VCaP (cell line): ENCODE results near the gene TBXA2R.
A peak's percentile ranks its signal among the peaks of the same experiment; 100 is the strongest.
"Not testable (repeated sequence)": the region's sequence is repeated elsewhere in the genome, so short reads cannot be mapped to it uniquely, and the experiment has no call there.

Experiments
- H3K27ac ChIP-seq: fragments of 450-650 bp; 2 replicates; pipeline ENCODE4 v1.5.1; 2017
- TF ChIP-seq, protein P1 (sequence below): fragments of 450-650 bp; conservative IDR thresholded peaks from 2 replicates; pipeline ENCODE4 v1.5.1; 2017; ENCODE audit warnings: mild to moderate bottlenecking, moderate library complexity

The TBXA2R gene

DNA sequence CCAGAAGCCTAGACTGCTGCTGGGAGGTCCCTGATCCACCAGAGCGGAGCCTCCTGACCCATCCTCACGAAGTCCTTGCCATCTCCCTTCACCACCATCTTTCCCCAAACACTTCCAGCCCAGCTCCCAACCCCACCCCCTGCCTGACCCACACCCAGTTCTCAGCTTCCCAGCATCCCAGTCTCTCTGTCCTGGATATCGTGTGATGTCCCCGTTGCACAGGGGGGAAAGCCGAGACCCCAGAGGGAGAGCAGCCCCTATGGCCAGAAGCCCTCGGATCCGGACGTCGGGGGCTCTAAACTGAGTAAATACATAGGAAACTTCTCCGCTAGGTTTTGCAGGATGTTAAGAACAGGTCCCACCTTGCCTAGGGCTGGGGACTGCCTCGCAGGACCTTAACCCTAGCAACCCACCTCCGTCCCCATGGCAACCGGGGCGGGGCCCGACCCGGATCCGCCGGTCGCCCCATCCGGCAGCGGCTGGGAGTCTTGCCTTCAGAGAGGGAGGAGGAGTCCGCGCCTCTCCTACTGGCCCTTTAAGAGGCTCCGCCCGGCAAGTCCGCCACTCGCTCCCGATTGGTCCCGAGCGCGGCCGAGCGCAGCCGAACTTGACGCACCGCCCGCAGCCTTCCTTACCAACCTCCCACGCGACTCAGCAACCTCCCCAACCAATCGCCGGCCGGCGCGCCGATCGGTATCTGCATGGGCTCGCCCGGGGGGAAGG, 34.4 kb downstream of the TBXA2R start:
- H3K27ac ChIP-seq: peak overlapping the region; percentile 67
- TF ChIP-seq, protein P1, sequence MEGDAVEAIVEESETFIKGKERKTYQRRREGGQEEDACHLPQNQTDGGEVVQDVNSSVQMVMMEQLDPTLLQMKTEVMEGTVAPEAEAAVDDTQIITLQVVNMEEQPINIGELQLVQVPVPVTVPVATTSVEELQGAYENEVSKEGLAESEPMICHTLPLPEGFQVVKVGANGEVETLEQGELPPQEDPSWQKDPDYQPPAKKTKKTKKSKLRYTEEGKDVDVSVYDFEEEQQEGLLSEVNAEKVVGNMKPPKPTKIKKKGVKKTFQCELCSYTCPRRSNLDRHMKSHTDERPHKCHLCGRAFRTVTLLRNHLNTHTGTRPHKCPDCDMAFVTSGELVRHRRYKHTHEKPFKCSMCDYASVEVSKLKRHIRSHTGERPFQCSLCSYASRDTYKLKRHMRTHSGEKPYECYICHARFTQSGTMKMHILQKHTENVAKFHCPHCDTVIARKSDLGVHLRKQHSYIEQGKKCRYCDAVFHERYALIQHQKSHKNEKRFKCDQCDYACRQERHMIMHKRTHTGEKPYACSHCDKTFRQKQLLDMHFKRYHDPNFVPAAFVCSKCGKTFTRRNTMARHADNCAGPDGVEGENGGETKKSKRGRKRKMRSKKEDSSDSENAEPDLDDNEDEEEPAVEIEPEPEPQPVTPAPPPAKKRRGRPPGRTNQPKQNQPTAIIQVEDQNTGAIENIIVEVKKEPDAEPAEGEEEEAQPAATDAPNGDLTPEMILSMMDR: no peak

DNA sequence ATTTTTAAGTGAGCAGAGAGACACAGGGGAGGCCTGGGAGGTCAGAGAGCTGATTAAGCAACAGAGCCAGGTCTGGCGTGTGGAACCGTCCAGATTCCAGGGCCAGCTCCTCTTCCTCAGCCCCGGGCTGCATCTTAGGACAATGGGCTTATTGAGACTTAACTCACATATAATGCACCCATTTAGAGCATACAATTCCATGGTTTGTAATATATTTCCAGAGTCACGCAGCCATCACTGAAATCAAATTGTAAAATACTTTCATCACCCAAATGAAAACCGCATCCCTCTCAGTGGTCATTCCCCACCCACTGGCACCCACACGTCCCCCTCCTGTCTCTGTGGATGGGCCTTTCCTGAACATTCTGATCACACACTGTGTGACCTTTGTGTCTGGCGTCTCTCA, 36.1 kb downstream of the TBXA2R start:
- TF ChIP-seq, protein P1: no peak
- no peak overlapping the region for H3K27ac ChIP-seq

DNA sequence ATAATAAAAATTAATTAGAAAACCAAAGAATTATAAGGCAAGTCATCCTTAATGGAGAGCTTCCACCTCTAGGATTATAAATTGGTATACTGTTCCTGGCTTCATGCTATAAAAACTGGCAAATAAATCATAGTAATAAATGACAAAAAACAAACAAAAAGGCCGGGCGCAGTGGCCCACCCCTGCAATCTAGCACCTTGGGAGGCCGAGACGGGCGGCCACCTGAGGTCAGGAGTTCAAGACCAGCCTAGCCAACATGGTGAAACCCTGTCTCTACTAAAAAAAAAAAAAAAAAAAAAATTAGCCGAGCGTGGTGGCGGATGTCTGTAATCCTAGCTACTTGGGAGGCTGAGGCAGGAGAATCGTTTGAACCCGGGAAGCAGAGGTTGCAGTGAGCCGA, 36.6 kb downstream of the TBXA2R start:
- not testable (repeated sequence) for H3K27ac ChIP-seq

DNA sequence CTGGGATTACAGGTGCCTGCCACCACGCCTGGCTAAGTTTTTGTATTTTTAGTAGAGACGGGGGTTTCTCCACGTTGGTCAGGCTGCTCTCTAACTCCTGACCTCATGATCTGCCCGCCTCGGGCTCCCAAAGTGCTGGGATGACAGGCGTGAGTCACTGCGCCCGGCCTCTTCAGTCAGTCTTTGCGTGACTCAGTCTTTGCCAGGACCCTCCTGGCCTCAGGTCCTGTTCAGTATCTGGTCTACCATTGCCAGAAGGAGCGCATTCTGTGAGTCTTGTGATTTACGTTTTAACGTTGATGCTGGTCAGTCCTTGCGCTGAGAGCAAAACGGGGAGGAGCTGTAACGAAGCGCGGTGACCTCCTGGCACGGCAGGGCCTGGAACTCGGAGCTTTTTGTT, 41.5 kb downstream of the TBXA2R start:
- no peak overlapping the region for H3K27ac ChIP-seq
- TF ChIP-seq, protein P1: no peak

DNA sequence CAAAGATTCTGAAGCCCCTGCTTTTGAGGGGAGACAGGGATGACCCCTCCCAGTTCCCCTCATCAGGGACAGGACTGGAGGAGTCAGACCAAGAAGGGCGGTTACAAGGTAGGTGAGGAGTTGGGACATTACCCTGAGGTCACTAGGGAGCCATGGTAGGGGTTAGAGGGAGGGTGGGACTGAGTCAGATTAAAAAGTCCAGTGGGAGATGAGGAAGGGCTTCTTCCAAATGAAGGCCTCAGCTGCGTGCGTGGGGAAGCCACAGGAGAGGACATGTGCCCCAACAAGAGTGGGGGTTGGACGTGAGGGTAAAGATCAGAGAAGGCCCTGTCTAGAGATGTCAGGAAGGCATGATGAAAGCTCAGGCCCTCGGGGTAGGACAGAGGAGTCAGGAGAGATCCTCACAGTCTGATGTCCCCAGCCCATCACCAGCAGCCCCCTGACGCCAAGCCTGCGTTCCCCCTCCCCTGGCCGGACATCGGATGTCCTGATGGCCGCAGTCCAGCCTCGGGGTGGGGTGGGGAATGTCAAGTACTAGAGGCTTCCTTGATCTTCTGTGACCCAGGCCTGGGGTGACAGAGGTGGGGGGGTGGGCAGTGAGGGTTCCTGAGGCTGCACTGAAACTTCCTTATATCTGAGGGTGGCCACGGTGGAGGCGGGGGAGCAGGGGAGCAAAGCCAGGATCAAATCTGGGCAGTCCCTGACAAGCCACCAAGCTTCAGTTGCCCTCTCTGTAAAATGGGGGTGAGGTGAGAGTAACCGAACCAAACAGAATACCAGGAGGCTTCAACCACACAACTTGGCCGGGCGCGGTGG, 42.8 kb downstream of the TBXA2R start:
- TF ChIP-seq, protein P1: no peak
- H3K27ac ChIP-seq: no peak overlapping the region

DNA sequence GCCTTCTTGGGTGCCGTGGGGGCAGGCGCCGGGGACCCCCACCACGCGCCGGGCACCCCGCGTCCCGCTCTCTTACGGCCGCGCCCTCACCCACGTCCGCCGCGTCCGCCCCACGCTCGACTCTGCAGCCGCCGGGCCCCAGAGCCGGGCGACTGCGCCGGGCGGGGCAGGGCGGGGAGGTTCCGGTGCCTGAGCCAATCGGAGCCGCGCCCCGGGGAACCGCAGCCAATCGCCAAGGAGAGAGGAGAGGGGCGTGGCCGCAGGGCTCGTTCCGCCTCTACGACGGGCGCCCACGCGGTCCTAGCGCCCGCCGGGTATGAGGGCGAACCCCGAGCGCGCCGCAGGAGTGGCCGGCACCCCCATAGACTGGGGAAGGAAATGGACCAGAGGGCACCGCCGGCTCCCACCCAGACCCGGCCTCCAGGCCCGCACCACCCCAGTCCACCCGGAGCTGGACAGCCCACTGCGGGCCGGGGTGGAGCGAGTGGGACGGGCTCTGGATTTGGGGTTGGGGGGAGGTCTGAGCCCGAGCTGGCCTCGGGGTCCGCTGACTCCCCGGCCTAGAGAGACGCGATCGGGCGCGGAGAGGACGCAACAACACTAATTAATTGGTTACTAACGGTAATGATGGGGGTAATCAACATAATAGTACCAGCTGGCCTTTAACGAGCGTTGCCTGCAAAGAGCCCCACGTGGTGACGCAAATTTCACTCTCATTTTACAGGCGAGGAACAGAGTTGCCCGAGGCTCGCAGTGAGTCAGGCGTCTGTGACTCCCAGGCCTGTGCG, 49.0 kb downstream of the TBXA2R start, which contains the start of gene MFSD12:
MFSD12 (minus strand) TSS at position 126 of the 788 bp plus-strand sequence. CDS start 183 bp downstream, outside the sequence.
- TF ChIP-seq, protein P1: no peak; the same call in 1 of the 2 replicates
- H3K27ac ChIP-seq: peak within 1 kb of the TSS; percentile 69

DNA sequence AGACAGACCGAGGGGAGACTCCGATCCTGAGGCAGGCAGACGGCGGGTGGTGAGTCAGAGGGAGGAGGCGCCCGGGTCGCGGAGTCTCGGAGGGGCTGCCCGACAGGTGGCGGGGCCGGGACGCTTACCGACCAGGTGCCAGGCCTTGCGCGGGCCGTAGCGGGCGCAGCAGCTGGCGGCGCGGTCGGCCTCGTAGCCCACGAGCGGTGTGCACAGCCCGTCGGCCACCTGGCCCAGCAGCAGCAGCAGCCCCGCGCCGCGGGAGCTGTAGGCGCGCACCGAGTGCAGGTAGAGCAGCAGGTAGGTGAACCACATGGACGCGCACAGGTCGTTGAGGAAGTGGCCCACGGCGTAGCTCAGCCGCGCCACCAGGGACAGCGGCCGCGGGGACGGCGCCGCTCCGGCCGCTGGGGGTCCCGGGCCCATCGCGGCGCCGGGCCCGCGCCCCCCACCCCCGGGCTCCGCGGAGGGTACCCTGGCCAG, 49.7 kb downstream of the TBXA2R start:
- peak overlapping the region; percentile 69 for H3K27ac ChIP-seq
- TF ChIP-seq, protein P1: no peak; the same call in none of the 2 replicates
